A549 (cell line): ENCODE results near the gene BNC2. TPM values are rescaled to one million over a fixed set of nuclear protein-coding genes. Genes with fewer than 3 reads are reported as not detected.

ENCODE experiments used
- ATAC-seq, 2 experiments: fragments of 200-7000 bp in 1 of 2; fragments of >200 bp in 1 of 2; cut with Nextera tagmentation in 1 of 2; cut with Tn5 transposase in 1 of 2; 3 replicates each; pipeline versions ENCODE4 v1.8.0 to v1.9.1; 2018 to 2020; ENCODE audit warnings: mild to moderate bottlenecking in 1 of 2, moderate library complexity in 1 of 2
- CTCF ChIA-PET: fragments of 300-600 bp; sonication (Branson Sonifier 250); formaldehyde crosslinking; extraction: SDS; loops from one replicate; lab custom pipeline; 2021; ENCODE audit warnings: antibody characterized with exemption, inconsistent platforms; lab: Yijun Ruan, JAX
- POLR2A ChIA-PET: fragments of 350-600 bp; formaldehyde crosslinking; extraction: SDS; loops from one replicate; lab custom pipeline; 2021; ENCODE audit warnings: antibody characterized with exemption, inconsistent platforms; lab: Yijun Ruan, JAX
- DNase-seq, 2 experiments: peaks; one replicate each; pipeline versions ENCODE4 v3.0.0 to v3.0.0-alpha.2; 2011 to 2016; ENCODE audit warnings: low read depth in 1 of 2, low spot score in 1 of 2
- FAIRE-seq: peaks from 2 replicates; lab custom pipeline; 2011; peaks lifted over from hg19 to GRCh38; lab: Jason Lieb, UNC
- H3K27ac ChIP-seq, 2 experiments: fragments of >200 bp; sonication (Bioruptor Twin); formaldehyde crosslinking; 3 replicates each; pipeline ENCODE4 v1.5.1; 2016 to 2017
- H3K4me1 ChIP-seq: fragments of >200 bp; sonication (Bioruptor Twin); formaldehyde crosslinking; 3 replicates; pipeline ENCODE4 v1.6.1; 2016
- H3K4me2 ChIP-seq: fragments of >200 bp; sonication (Bioruptor Twin); formaldehyde crosslinking; 3 replicates; pipeline ENCODE4 v1.6.1; 2016
- H3K4me3 ChIP-seq: fragments of >200 bp; sonication (Bioruptor Twin); formaldehyde crosslinking; 3 replicates; pipeline ENCODE4 v1.5.1; 2016
- H3K9me3 ChIP-seq: fragments of >200 bp; sonication (Bioruptor Twin); formaldehyde crosslinking; 3 replicates; pipeline ENCODE4 v1.6.1; 2016
- CBX2 ChIP-seq: fragments of 200-600 bp; sonication (generic); IDR thresholded peaks from 2 replicates; pipeline ENCODE4 v1.6.1; 2016; ENCODE audit warnings: low read depth, mild to moderate bottlenecking, borderline replicate concordance
- CEBPB ChIP-seq, 2 experiments: fragments of >200 bp in 1 of 2; sonication (Bioruptor Twin) in 1 of 2; formaldehyde crosslinking in 1 of 2; IDR thresholded peaks; 2 replicates each; pipeline ENCODE4 v1.6.1; 2012 to 2016
- E2F6 ChIP-seq: IDR thresholded peaks from 2 replicates; pipeline ENCODE4 v1.6.1; 2012; ENCODE audit warnings: low read depth, borderline replicate concordance
- FOSB ChIP-seq: fragments of 250-450 bp; sonication (Bioruptor Pico); IDR thresholded peaks from 2 replicates; pipeline ENCODE4 v1.5.0; 2020; ENCODE audit warnings: mild to moderate bottlenecking, moderate library complexity
- HDAC2 ChIP-seq: fragments of 200-600 bp; sonication (generic); IDR thresholded peaks from 2 replicates; pipeline ENCODE4 v1.6.1; 2016
- HES2 ChIP-seq: fragments of >200 bp; sonication (Bioruptor Twin); formaldehyde crosslinking; IDR thresholded peaks from 2 replicates; pipeline ENCODE4 v1.6.1; 2016
- JUN ChIP-seq, 2 experiments: fragments of >200 bp; sonication (Bioruptor Twin); formaldehyde crosslinking; IDR thresholded peaks; 2 replicates in 1 of 2; 3 replicates in 1 of 2; pipeline ENCODE4 v1.6.1; 2016 to 2017
- JUNB ChIP-seq: fragments of >200 bp; sonication (Bioruptor Twin); formaldehyde crosslinking; IDR thresholded peaks from 2 replicates; pipeline ENCODE4 v1.6.1; 2016
- KDM5A ChIP-seq: fragments of 200-600 bp; sonication (generic); IDR thresholded peaks from 2 replicates; pipeline ENCODE4 v1.6.1; 2016; ENCODE audit warnings: antibody characterized with exemption, mild to moderate bottlenecking
- POLR2AphosphoS2 ChIP-seq: conservative IDR thresholded peaks from 2 replicates; pipeline ENCODE4 v1.6.1; 2012; ENCODE audit warnings: low read length, improper control_type of control experiment, inconsistent platforms
- RAD21 ChIP-seq, 2 experiments: fragments of >200 bp in 1 of 2; sonication (Bioruptor Twin) in 1 of 2; formaldehyde crosslinking in 1 of 2; IDR thresholded peaks in 1 of 2; conservative IDR thresholded peaks in 1 of 2; 2 replicates in 1 of 2; 3 replicates in 1 of 2; pipeline ENCODE4 v1.6.1; 2012 to 2018; ENCODE audit warnings: inconsistent platforms in 1 of 2
- RCOR1 ChIP-seq: fragments of 150-350 bp; IDR thresholded peaks from 2 replicates; pipeline ENCODE4 v1.6.1; 2014; ENCODE audit warnings: antibody characterized with exemption, low read length, low read depth
- RFX5 ChIP-seq: fragments of 450-650 bp; IDR thresholded peaks from 2 replicates; pipeline ENCODE4 v1.7.1; 2014; ENCODE audit warnings: antibody characterized with exemption, mild to moderate bottlenecking, moderate library complexity
- SMC3 ChIP-seq: fragments of >200 bp; sonication (Bioruptor Twin); formaldehyde crosslinking; IDR thresholded peaks from 3 replicates; pipeline ENCODE4 v1.6.1; 2018; ENCODE audit warnings: inconsistent platforms
- TP53 ChIP-seq: fragments of 250-450 bp; sonication (Bioruptor Pico); IDR thresholded peaks from 2 replicates; pipeline ENCODE4 v1.5.0; 2021; ENCODE audit warnings: mild to moderate bottlenecking, moderate library complexity
- ZSCAN20 ChIP-seq: fragments of 250-450 bp; sonication (Bioruptor Pico); IDR thresholded peaks from 2 replicates; pipeline ENCODE4 v1.8.0; 2022; ENCODE audit warnings: mild to moderate bottlenecking, moderate library complexity
- WGBS: methylation state at CpG from one replicate; pipeline ENCODE4 v1.1.6; 2017; ENCODE audit errors: missing lambda C conversion rate; 5-methylcytosine and 5-hydroxymethylcytosine counted together
- polyA plus RNA-seq, 4 experiments: library from polyadenylated mRNA; depleted of rRNA in 3 of 4; stranded (reverse); fragments of >200 nt; fragmentation: RNase III in 1 of 4; extraction: RNeasy Plus Mini Kit Qiagen cat#74134 plus additional on column Dnase treatment in 1 of 4; gene quantifications; 2 replicates in 3 of 4; 3 replicates in 1 of 4; pipeline ENCODE4 v1.2.3, GENCODE V29; 2011 to 2017
- TF ChIP-seq, protein P1 (sequence below): fragments of 200-600 bp; sonication (generic); IDR thresholded peaks from 2 replicates; pipeline ENCODE4 v1.6.1; 2016; ENCODE audit warnings: antibody characterized with exemption, mild to moderate bottlenecking, moderate library complexity
- TF ChIP-seq, protein P2 (sequence below): fragments of 150-350 bp; IDR thresholded peaks from 2 replicates; pipeline ENCODE4 v1.6.1; 2014; ENCODE audit warnings: low read depth, mild to moderate bottlenecking, low read length
- TF ChIP-seq, protein P3 (sequence below): fragments of >200 bp; sonication (Bioruptor Twin); formaldehyde crosslinking; IDR thresholded peaks from 3 replicates; pipeline ENCODE4 v1.5.1; 2016
- TF ChIP-seq, protein P4 (sequence below): fragments of >200 bp; sonication (Bioruptor Twin); formaldehyde crosslinking; IDR thresholded peaks from 3 replicates; pipeline ENCODE4 v1.6.1; 2016

Gene BNC2
- polyA plus RNA-seq, 2 of the 4 experiments (the other 2 are of a cell fraction): 6.2 to 7.5 TPM

- no peak overlapping the region for H3K4me2 ChIP-seq
- POLR2A ChIA-PET: no interaction called here
- ATAC-seq: peak in 1 of 2 experiments; percentile 44; a peak in 3 of 6 replicates
- DNase-seq: no peak
- CTCF ChIA-PET: no interaction called here
- no peak overlapping the region for H3K4me3 ChIP-seq
- 61% methylated on average over 2 of the region's 2 CpGs for WGBS
- no peak for FAIRE-seq
- TF ChIP-seq JUN (IDR thresholded peaks at IDR 0.05) (no peak), ZSCAN20 (no peak), SMC3 (no peak)
- TF ChIP-seq, protein P1, sequence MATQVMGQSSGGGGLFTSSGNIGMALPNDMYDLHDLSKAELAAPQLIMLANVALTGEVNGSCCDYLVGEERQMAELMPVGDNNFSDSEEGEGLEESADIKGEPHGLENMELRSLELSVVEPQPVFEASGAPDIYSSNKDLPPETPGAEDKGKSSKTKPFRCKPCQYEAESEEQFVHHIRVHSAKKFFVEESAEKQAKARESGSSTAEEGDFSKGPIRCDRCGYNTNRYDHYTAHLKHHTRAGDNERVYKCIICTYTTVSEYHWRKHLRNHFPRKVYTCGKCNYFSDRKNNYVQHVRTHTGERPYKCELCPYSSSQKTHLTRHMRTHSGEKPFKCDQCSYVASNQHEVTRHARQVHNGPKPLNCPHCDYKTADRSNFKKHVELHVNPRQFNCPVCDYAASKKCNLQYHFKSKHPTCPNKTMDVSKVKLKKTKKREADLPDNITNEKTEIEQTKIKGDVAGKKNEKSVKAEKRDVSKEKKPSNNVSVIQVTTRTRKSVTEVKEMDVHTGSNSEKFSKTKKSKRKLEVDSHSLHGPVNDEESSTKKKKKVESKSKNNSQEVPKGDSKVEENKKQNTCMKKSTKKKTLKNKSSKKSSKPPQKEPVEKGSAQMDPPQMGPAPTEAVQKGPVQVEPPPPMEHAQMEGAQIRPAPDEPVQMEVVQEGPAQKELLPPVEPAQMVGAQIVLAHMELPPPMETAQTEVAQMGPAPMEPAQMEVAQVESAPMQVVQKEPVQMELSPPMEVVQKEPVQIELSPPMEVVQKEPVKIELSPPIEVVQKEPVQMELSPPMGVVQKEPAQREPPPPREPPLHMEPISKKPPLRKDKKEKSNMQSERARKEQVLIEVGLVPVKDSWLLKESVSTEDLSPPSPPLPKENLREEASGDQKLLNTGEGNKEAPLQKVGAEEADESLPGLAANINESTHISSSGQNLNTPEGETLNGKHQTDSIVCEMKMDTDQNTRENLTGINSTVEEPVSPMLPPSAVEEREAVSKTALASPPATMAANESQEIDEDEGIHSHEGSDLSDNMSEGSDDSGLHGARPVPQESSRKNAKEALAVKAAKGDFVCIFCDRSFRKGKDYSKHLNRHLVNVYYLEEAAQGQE: no peak
- TF ChIP-seq, protein P2, sequence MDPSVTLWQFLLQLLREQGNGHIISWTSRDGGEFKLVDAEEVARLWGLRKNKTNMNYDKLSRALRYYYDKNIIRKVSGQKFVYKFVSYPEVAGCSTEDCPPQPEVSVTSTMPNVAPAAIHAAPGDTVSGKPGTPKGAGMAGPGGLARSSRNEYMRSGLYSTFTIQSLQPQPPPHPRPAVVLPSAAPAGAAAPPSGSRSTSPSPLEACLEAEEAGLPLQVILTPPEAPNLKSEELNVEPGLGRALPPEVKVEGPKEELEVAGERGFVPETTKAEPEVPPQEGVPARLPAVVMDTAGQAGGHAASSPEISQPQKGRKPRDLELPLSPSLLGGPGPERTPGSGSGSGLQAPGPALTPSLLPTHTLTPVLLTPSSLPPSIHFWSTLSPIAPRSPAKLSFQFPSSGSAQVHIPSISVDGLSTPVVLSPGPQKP: no peak
- TF ChIP-seq, all 56 proteins: peak for 0
- H3K27ac ChIP-seq: peak overlapping the region in 1 of 2 experiments; percentile 22; a peak in 1 of 6 replicates
- H3K4me1 ChIP-seq: peaks cover 31% of the 10 kb centered on the region
- H3K9me3 ChIP-seq: no peaks in the 10 kb centered on the region
Measured at GRCh38 chr9:16516891-16517290, 353.6 kb downstream of the BNC2 start.

DNA sequence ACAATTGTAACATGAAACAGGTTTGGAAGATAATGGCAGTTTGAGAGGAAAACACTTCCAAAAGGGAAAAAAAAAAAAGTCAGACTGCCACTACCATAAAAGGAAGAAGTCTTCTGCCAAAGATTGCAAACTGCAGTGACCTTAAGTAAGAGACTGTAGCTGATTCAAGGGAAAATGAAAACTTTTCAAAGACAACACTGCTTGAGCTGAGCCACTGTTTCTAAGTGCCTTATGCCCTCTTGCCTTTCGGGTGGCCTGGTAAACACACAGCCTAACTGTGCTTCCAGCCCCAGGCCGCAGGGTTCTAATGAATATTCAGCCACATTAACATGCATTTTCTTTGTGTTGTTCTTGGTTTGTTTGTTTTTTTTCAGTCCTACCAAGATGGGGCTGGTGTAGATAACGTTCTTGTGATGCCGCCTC lies 354.6 kb downstream of the BNC2 start:
- TF ChIP-seq ZSCAN20: no peak
- TF ChIP-seq JUNB: no peak
- TF ChIP-seq FOSB (CRISPR knock-in tag): no peak
- no peak for TF ChIP-seq RCOR1
- TF ChIP-seq SMC3: no peak
- TF ChIP-seq, protein P3, sequence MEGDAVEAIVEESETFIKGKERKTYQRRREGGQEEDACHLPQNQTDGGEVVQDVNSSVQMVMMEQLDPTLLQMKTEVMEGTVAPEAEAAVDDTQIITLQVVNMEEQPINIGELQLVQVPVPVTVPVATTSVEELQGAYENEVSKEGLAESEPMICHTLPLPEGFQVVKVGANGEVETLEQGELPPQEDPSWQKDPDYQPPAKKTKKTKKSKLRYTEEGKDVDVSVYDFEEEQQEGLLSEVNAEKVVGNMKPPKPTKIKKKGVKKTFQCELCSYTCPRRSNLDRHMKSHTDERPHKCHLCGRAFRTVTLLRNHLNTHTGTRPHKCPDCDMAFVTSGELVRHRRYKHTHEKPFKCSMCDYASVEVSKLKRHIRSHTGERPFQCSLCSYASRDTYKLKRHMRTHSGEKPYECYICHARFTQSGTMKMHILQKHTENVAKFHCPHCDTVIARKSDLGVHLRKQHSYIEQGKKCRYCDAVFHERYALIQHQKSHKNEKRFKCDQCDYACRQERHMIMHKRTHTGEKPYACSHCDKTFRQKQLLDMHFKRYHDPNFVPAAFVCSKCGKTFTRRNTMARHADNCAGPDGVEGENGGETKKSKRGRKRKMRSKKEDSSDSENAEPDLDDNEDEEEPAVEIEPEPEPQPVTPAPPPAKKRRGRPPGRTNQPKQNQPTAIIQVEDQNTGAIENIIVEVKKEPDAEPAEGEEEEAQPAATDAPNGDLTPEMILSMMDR: no peak
- no peak for TF ChIP-seq E2F6
- no peak for TF ChIP-seq POLR2AphosphoS2
- TF ChIP-seq CEBPB (IDR thresholded peaks at IDR 0.05): no peak
- no peak for TF ChIP-seq KDM5A
- no peak overlapping the region for H3K4me3 ChIP-seq
- ATAC-seq: peak in 1 of 2 experiments; percentile 50; a peak in 3 of 6 replicates
- no peaks in the 10 kb centered on the region for H3K9me3 ChIP-seq
- DNase-seq: peak in 1 of 2 experiments; percentile 26
- peak overlapping the region; percentile 26 to 74; a peak in 3 of 6 replicates for H3K27ac ChIP-seq
- WGBS: 85% methylated on average over 4 of the region's 4 CpGs
- ChIA-PET POLR2A (interaction anchor here (0.6 kb wide), 2 partner anchors 16 to 81 kb away, joined by 3 to 4 read pairs; no protein-coding TSS in a partner anchor), CTCF (interaction anchor here (0.6 to 1.2 kb wide), 2 partner anchors 248 to 558 kb away, joined by 3 read pairs; no protein-coding TSS in a partner anchor)
- H3K4me2 ChIP-seq: peak overlapping the region; percentile 17; the same call in 2 of the 3 replicates
- H3K4me1 ChIP-seq: peaks cover 31% of the 10 kb centered on the region
- no peak for FAIRE-seq

DNA sequence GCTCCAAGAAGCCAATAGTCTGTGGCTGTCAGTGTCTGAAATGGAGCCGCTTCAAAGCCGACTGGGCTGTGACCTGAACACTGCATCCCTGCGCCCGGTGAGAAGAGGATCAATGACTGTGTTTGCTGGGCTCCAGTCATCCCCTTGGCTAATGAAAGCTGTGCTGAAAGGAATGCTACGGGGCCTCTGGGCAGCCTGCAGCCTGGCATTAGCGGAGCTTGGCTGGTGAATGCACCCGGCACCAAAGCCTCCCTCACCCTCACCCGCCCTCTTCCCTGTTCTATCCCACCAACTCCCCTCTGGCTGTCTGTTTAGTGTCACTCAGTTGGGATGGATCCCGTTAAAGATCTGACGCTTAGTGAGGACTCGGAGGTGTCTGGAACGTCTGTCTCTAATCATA lies 355.3 kb downstream of the BNC2 start:
- Histone ChIP-seq H3K27ac (peak overlapping the region in 1 of 2 experiments; percentile 23; a peak in 1 of 6 replicates), H3K4me2 (no peak overlapping the region), H3K4me1 (peaks cover 36% of the 10 kb centered on the region), H3K4me3 (no peak overlapping the region), H3K9me3 (no peaks in the 10 kb centered on the region)
- POLR2A ChIA-PET: interaction anchor here (0.6 kb wide), 1 partner anchor 15 kb away, joined by 4 read pairs; no protein-coding TSS in a partner anchor
- DNase-seq (no peak), FAIRE-seq (no peak), ATAC-seq (no peak; a peak in 1 of 6 replicates)
- 91% methylated on average over 12 of the region's 12 CpGs for WGBS
- TF ChIP-seq CBX2 (no peak), HES2 (no peak), RAD21 (conservative IDR thresholded peaks at IDR 0.05 in 1 of 2, IDR thresholded peaks at IDR 0.05 in 1 of 2) (no peak), TP53 (no peak), RFX5 (no peak), E2F6 (no peak), HDAC2 (no peak)
- TF ChIP-seq, protein P4, sequence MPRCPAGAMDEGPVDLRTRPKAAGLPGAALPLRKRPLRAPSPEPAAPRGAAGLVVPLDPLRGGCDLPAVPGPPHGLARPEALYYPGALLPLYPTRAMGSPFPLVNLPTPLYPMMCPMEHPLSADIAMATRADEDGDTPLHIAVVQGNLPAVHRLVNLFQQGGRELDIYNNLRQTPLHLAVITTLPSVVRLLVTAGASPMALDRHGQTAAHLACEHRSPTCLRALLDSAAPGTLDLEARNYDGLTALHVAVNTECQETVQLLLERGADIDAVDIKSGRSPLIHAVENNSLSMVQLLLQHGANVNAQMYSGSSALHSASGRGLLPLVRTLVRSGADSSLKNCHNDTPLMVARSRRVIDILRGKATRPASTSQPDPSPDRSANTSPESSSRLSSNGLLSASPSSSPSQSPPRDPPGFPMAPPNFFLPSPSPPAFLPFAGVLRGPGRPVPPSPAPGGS: no peak
- CTCF ChIA-PET: interaction anchor here (1.2 kb wide), 1 partner anchor 248 kb away, joined by 3 read pairs; no protein-coding TSS in a partner anchor
